ENCODE data around the gene AUP1. TPM values are rescaled to one million over a fixed set of nuclear protein-coding genes. Genes with fewer than 3 reads are reported as not detected.

Gene AUP1
- total RNA-seq, 1 experiment from 2014 or later = 91.5 TPM

DNA sequence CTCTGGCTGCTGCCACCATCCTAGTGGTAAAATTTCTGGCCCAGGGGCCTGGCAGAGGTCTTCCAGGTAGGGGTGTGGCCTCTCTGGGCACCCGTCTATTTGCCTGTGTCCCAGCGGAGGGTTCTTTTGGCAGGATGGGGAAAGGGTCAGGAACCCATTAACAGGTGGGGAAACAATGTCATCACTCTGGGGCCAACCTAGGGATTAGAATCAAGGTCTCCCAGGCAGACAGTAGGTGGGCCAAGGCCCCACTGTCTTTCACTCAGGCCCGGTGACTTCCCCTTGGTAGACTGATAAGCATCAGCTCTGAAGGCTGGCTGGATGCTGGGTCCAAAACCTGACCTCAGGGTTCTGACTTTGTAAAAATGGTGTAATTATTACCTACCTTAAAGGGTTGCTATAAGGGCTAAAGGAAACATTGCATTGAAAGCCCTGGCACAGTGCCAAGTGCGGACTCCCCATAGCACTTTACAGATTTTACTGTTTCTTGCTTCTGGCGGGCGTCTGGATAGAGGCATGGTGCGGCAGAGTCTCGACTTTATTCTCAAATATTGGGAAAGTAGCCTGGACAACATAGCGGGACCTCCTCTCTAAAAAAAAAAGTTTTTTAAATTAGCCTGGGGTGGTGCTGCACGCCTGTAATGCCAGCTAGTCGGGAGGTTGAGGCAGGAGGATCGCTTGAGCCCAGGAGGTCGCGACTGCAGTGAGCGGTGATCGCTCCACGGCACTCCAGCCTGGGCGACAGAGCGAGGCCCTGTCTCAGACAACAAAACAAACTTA, 32.3 kb downstream of the AUP1 start:
- WGBS (ENCODE audit: extremely low coverage, insufficient read length, low lambda C conversion rate) = no CpG with 5 or more reads among the region's 19 CpGs
- TF ChIP-seq, protein P1, sequence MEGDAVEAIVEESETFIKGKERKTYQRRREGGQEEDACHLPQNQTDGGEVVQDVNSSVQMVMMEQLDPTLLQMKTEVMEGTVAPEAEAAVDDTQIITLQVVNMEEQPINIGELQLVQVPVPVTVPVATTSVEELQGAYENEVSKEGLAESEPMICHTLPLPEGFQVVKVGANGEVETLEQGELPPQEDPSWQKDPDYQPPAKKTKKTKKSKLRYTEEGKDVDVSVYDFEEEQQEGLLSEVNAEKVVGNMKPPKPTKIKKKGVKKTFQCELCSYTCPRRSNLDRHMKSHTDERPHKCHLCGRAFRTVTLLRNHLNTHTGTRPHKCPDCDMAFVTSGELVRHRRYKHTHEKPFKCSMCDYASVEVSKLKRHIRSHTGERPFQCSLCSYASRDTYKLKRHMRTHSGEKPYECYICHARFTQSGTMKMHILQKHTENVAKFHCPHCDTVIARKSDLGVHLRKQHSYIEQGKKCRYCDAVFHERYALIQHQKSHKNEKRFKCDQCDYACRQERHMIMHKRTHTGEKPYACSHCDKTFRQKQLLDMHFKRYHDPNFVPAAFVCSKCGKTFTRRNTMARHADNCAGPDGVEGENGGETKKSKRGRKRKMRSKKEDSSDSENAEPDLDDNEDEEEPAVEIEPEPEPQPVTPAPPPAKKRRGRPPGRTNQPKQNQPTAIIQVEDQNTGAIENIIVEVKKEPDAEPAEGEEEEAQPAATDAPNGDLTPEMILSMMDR (conservative IDR thresholded peaks at IDR 0.05) = no peak
- peak overlapping the region; percentile 75 to 82 for H3K4me3 Mint-ChIP-seq
- peaks cover 0 to 2% of the 10 kb centered on the region in 2 experiments; a peak in 2 of 5 replicates for H3K9me3 Mint-ChIP-seq
- peaks cover 25% of the 10 kb centered on the region for H3K23me2 ChIP-seq (ENCODE audit: insufficient read length, low read depth, low read length, poor library complexity, severe bottlenecking)
- no peak overlapping the region for H2BK20ac ChIP-seq (ENCODE audit: low read depth, low read length, poor library complexity, severe bottlenecking)
- H3K4ac ChIP-seq (ENCODE audit: low read depth, low read length) = no peak overlapping the region
- no peaks in the 10 kb centered on the region for H3K9me3 ChIP-seq (ENCODE audit: control insufficient read depth, low read depth, low read length)
- H3K4me1 ChIP-seq (ENCODE audit: insufficient read depth, low read length) = no peaks in the 10 kb centered on the region
- DNase-seq = no peak
- no peaks in the 10 kb centered on the region for H3K79me2 ChIP-seq (ENCODE audit: insufficient read depth, low read length)
- no peaks in the 10 kb centered on the region for H3K79me1 ChIP-seq (ENCODE audit: insufficient read depth, low read depth, low read length, poor library complexity, severe bottlenecking)
- no peak overlapping the region for H2AFZ ChIP-seq (ENCODE audit: low read length)
- no peak overlapping the region for H2BK120ac ChIP-seq (ENCODE audit: low read depth, low read length, poor library complexity, severe bottlenecking)
- no peak overlapping the region for H3K14ac ChIP-seq (ENCODE audit: insufficient read depth, low read length)
- peak overlapping the region; percentile 59 for H3K4me2 ChIP-seq (ENCODE audit: insufficient read depth, insufficient read length, low read length)
- peaks cover 79% of the 10 kb centered on the region for H3K27me3 Mint-ChIP-seq (ENCODE audit: low read depth)
- no peak overlapping the region for H3K18ac ChIP-seq (ENCODE audit: insufficient read length, low read depth, low read length)
- no peak overlapping the region for H3K56ac ChIP-seq (ENCODE audit: insufficient read length, low read depth, low read length)
- no peaks in the 10 kb centered on the region for H4K20me1 ChIP-seq (ENCODE audit: control insufficient read depth, insufficient read depth, insufficient read length)
- no peak overlapping the region for H4K91ac ChIP-seq (ENCODE audit: insufficient read length, low read depth, low read length)
- no peak overlapping the region for H2AK5ac ChIP-seq (ENCODE audit: insufficient read length, low read length)
- H3K9ac ChIP-seq (ENCODE audit: extremely low read depth, insufficient read length, low read length) = no peak overlapping the region
- H3T11ph ChIP-seq (ENCODE audit: low read length) = no peak overlapping the region
- H2BK5ac ChIP-seq (ENCODE audit: insufficient read length, low read length) = no peak overlapping the region
- peaks cover 65% of the 10 kb centered on the region for H3K27me3 ChIP-seq (ENCODE audit: insufficient read depth, low read length)
- no peak overlapping the region for H3K27ac ChIP-seq (ENCODE audit: insufficient read length, low read depth, low read length)
- H3K27ac Mint-ChIP-seq = no peak overlapping the region
- H4K5ac ChIP-seq (ENCODE audit: insufficient read length, low read depth, low read length) = no peak overlapping the region
- H4K8ac ChIP-seq (replicated peaks; ENCODE audit: insufficient read length, low read depth, low read length) = no peak overlapping the region
- H2BK12ac ChIP-seq (ENCODE audit: insufficient read length, low read depth, low read length) = no peak overlapping the region
- no peak overlapping the region for H2BK15ac ChIP-seq (ENCODE audit: low read depth, low read length)
- H3K36me3 Mint-ChIP-seq (ENCODE audit: insufficient read depth in 1 of 3, low read depth in 3 of 3) = peaks cover 16 to 25% (median 22%) of the 10 kb centered on the region in 3 experiments
- no peak overlapping the region for H3K23ac ChIP-seq (ENCODE audit: insufficient read length, low read depth, low read length)
- peaks cover 32 to 43% of the 10 kb centered on the region in 2 experiments for H3K4me1 Mint-ChIP-seq

Data from H9 (cell line).